Esophagus (tissue), 2 donors: ENCODE measurements around the gene FKBP10. TPM values are rescaled to one million over a fixed set of nuclear protein-coding genes. Genes with fewer than 3 reads are reported as not detected.
A peak's percentile ranks its signal among the peaks of the same experiment; 100 is the strongest.
"Not testable (repeated sequence)": the region's sequence is repeated elsewhere in the genome, so short reads cannot be mapped to it uniquely, and the experiment has no call there.

Experiments
- H3K27ac ChIP-seq, 2 donors: one replicate each; pipeline ENCODE4 v1.5.1; 2013; ENCODE audit warnings: low read depth in 2 of 2, mild to moderate bottlenecking in 2 of 2, inconsistent platforms in 1 of 2, low read length in 1 of 2, moderate library complexity in 1 of 2
- H3K27me3 ChIP-seq, 2 donors: one replicate each; pipeline ENCODE4 v1.6.1; 2013; ENCODE audit warnings: low read length in 2 of 2, control low read depth in 1 of 2, mild to moderate bottlenecking in 1 of 2; ENCODE audit not compliant: insufficient read depth in 2 of 2, control insufficient read depth in 1 of 2
- H3K36me3 ChIP-seq, 2 donors: one replicate each; pipeline ENCODE4 v1.6.1; 2013; ENCODE audit warnings: low read length in 1 of 2; ENCODE audit not compliant: control insufficient read depth in 2 of 2, insufficient read depth in 2 of 2
- H3K4me1 ChIP-seq, 2 donors: one replicate each; pipeline ENCODE4 v1.6.1; 2013; ENCODE audit warnings: low read length in 1 of 2; ENCODE audit not compliant: control insufficient read depth in 2 of 2, insufficient read depth in 2 of 2
- H3K4me3 ChIP-seq, 2 donors: one replicate each; pipeline ENCODE4 v1.5.1; 2013; ENCODE audit warnings: low read length in 2 of 2, mild to moderate bottlenecking in 2 of 2, low read depth in 1 of 2, moderate library complexity in 1 of 2
- H3K9me3 ChIP-seq, 2 donors: one replicate each; pipeline ENCODE4 v1.6.1; 2013; ENCODE audit warnings: mild to moderate bottlenecking in 2 of 2, low read depth in 1 of 2, low read length in 1 of 2, moderate library complexity in 1 of 2; ENCODE audit not compliant: control insufficient read depth in 2 of 2, insufficient read depth in 1 of 2
- WGBS, 2 donors: extraction: QIAGEN DNeasy Blood & Tissue Kit; methylation state at CpG; one replicate each; pipeline ENCODE4 v1.1.7; 2013; 5-methylcytosine and 5-hydroxymethylcytosine counted together
- polyA plus RNA-seq, 2 donors: library from polyadenylated mRNA; stranded (reverse); fragments of 200-250 nt; gene quantifications; one replicate each; pipeline ENCODE4 v1.2.3, GENCODE V29; 2013
- donor health status: healthy with polysubstance abuse.
- donor health status: Bipolar disorder and iron deficiency.

FKBP10 gene
- polyA plus RNA-seq, 2 donors, result 5.8 to 5.9 TPM

DNA sequence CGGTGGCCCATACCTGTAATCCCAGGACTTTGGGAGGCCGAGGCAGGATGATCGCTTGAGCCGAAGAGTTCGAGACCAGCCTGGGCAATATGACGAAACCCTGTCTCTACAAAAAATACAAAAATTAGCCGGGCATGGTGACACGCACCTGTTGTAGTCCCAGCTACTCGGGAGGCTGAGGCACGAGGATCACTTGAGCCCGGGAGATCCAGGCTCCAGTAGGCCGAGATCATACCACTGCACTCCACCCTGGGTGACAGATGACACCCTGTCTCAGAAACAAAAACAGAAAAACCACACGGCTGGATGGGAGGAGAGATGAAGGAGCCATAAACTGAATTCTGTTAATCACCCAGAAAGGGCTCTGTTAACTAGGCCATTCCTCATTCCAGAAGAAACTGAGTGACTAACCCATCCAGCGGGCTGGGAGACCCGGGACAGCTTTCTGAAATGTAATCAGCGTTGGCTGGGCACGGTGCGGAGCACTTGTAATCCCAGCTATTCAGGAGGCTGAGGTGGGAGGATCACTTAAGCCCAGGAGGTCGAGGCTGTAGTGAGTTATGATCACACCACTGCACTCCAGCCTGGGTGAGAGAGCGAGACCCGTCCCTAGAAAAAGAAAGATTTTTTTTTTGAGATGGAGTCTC is 23.9 kb downstream of the FKBP10 start:
- 38 to 39% methylated on average over 21 of the region's 21 CpGs for WGBS, 2 donors
- peaks cover 0 to 4% of the 10 kb centered on the region in 2 donors for H3K4me1 ChIP-seq
- peaks cover 0 to 5% of the 10 kb centered on the region in 2 donors for H3K36me3 ChIP-seq
- peak overlapping the region; percentile 72 to 78 for H3K4me3 ChIP-seq
- H3K27ac ChIP-seq, result peak overlapping the region in 1 of 2 donors; percentile 44
- H3K27me3 ChIP-seq, result no peaks in the 10 kb centered on the region
- no peaks in the 10 kb centered on the region for H3K9me3 ChIP-seq

- Histone ChIP-seq H3K4me3 (peak within 1 kb of the TSS in 1 of 2 donors; percentile 72), H3K36me3 (no peaks in the 10 kb centered on the region), H3K27ac (no peak within 1 kb of the TSS), H3K27me3 (no peaks in the 10 kb centered on the region), H3K4me1 (peaks cover 0 to 4% of the 10 kb centered on the region in 2 donors), H3K9me3 (no peaks in the 10 kb centered on the region)
- 96% methylated on average over 15 of the region's 15 CpGs for WGBS, 2 donors
Observed at GRCh38 chr17:41837761-41838538, 25.1 kb downstream of the FKBP10 start, which contains the start of gene KLHL10. Gene KLHL10 (plus strand): TSS chr17:41837825. CDS start chr17:41837933, 108 bp downstream.

- not testable (repeated sequence) for H3K36me3 ChIP-seq, H3K4me1 ChIP-seq, H3K9me3 ChIP-seq, H3K27ac ChIP-seq, H3K4me3 ChIP-seq, H3K27me3 ChIP-seq
- WGBS, 2 donors, result 98 to 100% methylated on average over 2 of the region's 2 CpGs
Observed at GRCh38 chr17:41839448-41839847, 26.6 kb downstream of the FKBP10 start.

- H3K4me1 ChIP-seq, H3K27ac ChIP-seq: not testable (repeated sequence)
Observed at GRCh38 chr17:41840781-41841180, 28.0 kb downstream of the FKBP10 start.

DNA sequence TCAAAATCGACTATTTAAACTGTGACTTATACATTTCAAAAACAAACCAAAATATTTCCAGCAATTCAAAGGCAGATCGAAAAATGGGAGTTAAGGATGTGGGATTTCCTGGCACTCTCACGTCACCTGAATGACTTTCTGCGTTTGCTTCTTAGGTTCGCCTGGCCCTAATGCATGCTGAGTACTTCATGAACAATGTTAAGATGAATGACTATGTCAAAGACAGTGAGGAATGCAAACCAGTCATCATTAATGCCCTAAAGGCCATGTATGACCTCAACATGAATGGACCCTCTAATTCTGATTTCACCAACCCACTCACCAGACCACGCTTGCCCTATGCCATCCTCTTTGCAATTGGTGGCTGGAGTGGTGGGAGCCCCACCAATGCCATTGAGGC is 32.2 kb downstream of the FKBP10 start:
- Histone ChIP-seq H3K36me3 (peaks cover 0 to 4% of the 10 kb centered on the region in 2 donors), H3K4me3 (no peak overlapping the region), H3K4me1 (no peaks in the 10 kb centered on the region), H3K27me3 (no peaks in the 10 kb centered on the region), H3K27ac (no peak overlapping the region), H3K9me3 (no peaks in the 10 kb centered on the region)
- WGBS, 2 donors, result 89 to 91% methylated on average over 6 of the region's 6 CpGs

More at GRCh38 chr17:41840781-41841180, 28.0 kb downstream of the FKBP10 start:
- not testable (repeated sequence) for H3K4me3 ChIP-seq, H3K9me3 ChIP-seq, H3K27me3 ChIP-seq, H3K36me3 ChIP-seq
- whole genome bisulfite sequencing, 2 donors, result 89 to 96% methylated on average over 6 of the region's 6 CpGs

DNA sequence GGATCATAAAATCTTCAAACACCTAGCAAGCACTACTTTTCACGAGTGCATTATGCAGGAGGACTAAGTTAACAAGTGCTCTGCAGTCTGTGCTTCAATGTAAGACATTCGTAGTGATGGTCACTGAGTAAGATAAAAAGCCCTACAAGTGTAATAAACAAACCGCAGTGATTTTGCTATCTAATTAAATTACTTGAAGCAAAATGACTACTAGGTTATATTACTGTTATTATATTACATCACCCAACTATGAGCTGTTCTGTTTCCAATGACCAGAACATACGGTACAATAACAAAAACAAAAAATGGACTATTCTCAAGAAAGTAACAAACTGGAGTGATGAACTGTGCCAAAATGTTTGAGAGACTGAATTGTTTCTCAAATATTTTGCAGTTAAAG is 36.0 kb downstream of the FKBP10 start:
- no peaks in the 10 kb centered on the region for H3K27me3 ChIP-seq
- peaks cover 3 to 6% of the 10 kb centered on the region in 2 donors for H3K36me3 ChIP-seq
- H3K9me3 ChIP-seq, result no peaks in the 10 kb centered on the region
- H3K4me3 ChIP-seq, result no peak overlapping the region
- WGBS, 2 donors, result 65 to 81% methylated on average over 4 of the region's 4 CpGs
- H3K4me1 ChIP-seq, result no peaks in the 10 kb centered on the region
- no peak overlapping the region for H3K27ac ChIP-seq

DNA sequence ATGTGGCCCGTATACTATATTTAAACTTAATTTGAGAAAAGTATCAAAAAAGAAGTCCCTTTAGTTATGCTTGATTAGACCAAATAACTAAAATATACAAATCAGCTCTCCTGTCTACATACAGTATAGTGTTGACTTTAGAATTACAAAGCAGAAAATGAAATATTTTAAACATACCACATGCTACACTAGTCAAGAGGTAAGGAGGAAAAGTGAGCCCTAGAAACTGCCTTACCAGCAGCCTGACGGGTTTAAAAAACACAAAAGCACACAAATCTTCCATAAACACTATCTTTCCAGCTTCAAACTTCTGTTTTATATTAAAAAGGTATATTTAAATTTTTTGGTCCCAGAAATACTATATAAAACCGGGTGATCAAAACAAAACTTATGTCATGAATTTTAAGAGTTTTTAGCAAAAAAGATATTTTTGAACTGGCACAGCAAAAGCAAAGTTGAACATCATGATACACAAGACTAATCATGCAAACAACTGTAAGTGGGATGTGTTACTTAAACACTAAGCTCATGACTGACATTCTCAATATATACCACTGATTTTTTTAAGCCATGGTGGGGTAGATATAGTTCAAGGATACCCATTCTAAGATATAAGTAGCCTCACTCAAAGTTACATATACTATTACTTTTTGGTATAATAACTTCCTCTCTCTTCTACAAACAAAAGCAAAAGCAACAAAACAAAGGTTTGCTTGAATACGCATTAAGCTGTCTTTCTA is 36.6 kb downstream of the FKBP10 start:
- WGBS, 2 donors, result 73 to 74% methylated on average over 4 of the region's 4 CpGs
- Histone ChIP-seq H3K4me1 (no peaks in the 10 kb centered on the region), H3K27ac (no peak overlapping the region), H3K36me3 (peaks cover 6 to 11% of the 10 kb centered on the region in 2 donors), H3K4me3 (no peak overlapping the region), H3K9me3 (no peaks in the 10 kb centered on the region), H3K27me3 (no peaks in the 10 kb centered on the region)

- not testable (repeated sequence) for H3K4me3 ChIP-seq, H3K27ac ChIP-seq, H3K27me3 ChIP-seq, H3K4me1 ChIP-seq, H3K9me3 ChIP-seq
- peaks cover 9 to 14% of the 10 kb centered on the region in 2 donors for H3K36me3 ChIP-seq
- WGBS, 2 donors, result 79 to 87% methylated on average over 14 of the region's 14 CpGs
Observed at GRCh38 chr17:41851382-41851781, 38.6 kb downstream of the FKBP10 start.

DNA sequence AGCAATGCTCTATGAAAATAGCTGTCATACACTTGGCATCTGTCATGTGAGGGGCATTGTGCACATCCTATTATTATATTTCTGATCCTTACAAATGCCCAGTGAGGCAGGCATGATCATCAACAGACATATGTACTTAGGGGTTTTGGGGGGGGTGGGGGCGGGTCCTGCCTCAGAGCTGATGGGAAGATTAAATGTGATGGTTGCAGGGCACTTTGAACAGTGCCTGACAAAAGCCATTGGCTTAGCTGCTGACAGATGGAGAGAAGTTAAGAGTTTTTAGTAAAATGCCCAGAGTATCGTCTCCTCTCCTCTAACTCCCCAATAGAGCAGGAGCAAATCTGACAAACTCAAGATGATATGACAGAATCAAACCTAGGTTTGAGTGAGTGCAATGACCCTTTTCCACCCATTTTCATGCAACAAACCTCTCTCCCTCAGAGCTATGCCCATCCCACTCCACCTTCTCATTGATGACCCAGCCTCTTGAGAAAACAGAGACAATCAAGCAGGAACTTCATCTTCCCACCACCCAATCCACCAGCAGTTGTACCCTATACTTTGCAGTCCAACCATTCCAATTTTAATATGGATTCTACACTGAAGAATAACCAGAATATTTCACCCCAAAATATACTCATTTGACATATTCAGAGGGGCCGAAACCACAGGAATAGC is 47.6 kb downstream of the FKBP10 start:
- no peaks in the 10 kb centered on the region for H3K27me3 ChIP-seq
- peaks cover 0 to 7% of the 10 kb centered on the region in 2 donors for H3K4me1 ChIP-seq
- H3K27ac ChIP-seq, result no peak overlapping the region
- WGBS, 2 donors, result 75 to 81% methylated on average over 3 of the region's 3 CpGs
- no peaks in the 10 kb centered on the region for H3K9me3 ChIP-seq
- H3K4me3 ChIP-seq, result no peak overlapping the region
- H3K36me3 ChIP-seq, result no peaks in the 10 kb centered on the region
